ENCODE measurements around the gene PGRMC1. TPM values are rescaled to one million over a fixed set of nuclear protein-coding genes. Genes with fewer than 3 reads are reported as not detected.

The PGRMC1 gene
- total RNA-seq, 3 donors from 2014 or later: 102 to 126 (median 114) TPM

- intact Hi-C loops (cut with DNase I, micrococcal nuclease): no loop called here
- no peak for DNase-seq
These were observed 9.6 kb upstream of the PGRMC1 start for GRCh38 chrX:119226446-119226845.

GRCh38 chrX:119228512-119229252 lies 7.4 kb upstream of the PGRMC1 start:
- no peak for TF ChIP-seq CTCF (IDR thresholded peaks at IDR 0.05)
- Histone ChIP-seq H3K4me3 (no peak overlapping the region), H3K36me3 (ENCODE audit: low read depth) (no peaks in the 10 kb centered on the region), H3K4me1 (ENCODE audit: low read depth) (no peaks in the 10 kb centered on the region), H3K9me3 (no peaks in the 10 kb centered on the region)
- DNase-seq: no peak
- intact Hi-C loops (cut with DNase I, micrococcal nuclease): no loop called here
- no peak for ATAC-seq

More at GRCh38 chrX:119226446-119226845, 9.6 kb upstream of the PGRMC1 start:
- Histone ChIP-seq H3K9me3 (no peaks in the 10 kb centered on the region), H3K4me3 (no peak overlapping the region), H3K36me3 (ENCODE audit: low read depth) (no peaks in the 10 kb centered on the region), H3K4me1 (ENCODE audit: low read depth) (no peaks in the 10 kb centered on the region)
- ATAC-seq: no peak
- no peak for TF ChIP-seq CTCF (IDR thresholded peaks at IDR 0.05)

- Histone ChIP-seq H3K36me3 (ENCODE audit: low read depth) (no peaks in the 10 kb centered on the region), H3K4me1 (ENCODE audit: low read depth) (no peaks in the 10 kb centered on the region), H3K9me3 (no peaks in the 10 kb centered on the region), H3K4me3 (no peak overlapping the region)
- TF ChIP-seq CTCF (IDR thresholded peaks at IDR 0.05): no peak
- intact Hi-C loops (cut with DNase I, micrococcal nuclease): no loop called here
- DNase-seq (no peak), ATAC-seq (no peak)
These were observed 6.9 kb upstream of the PGRMC1 start for GRCh38 chrX:119229253-119229615.

GRCh38 chrX:119230850-119231249 lies 5.2 kb upstream of the PGRMC1 start:
- no peaks in the 10 kb centered on the region for H3K36me3 ChIP-seq (ENCODE audit: low read depth)
- ATAC-seq: no peak
- DNase-seq: no peak
- no peaks in the 10 kb centered on the region for H3K4me1 ChIP-seq (ENCODE audit: low read depth)
- TF ChIP-seq CTCF (IDR thresholded peaks at IDR 0.05): no peak
- no peaks in the 10 kb centered on the region for H3K9me3 ChIP-seq
- H3K4me3 ChIP-seq: no peak overlapping the region
- intact Hi-C loops (cut with DNase I, micrococcal nuclease): no loop called here

GRCh38 chrX:119231936-119232445 lies 4.1 kb upstream of the PGRMC1 start:
- DNase-seq (no peak), ATAC-seq (no peak)
- no peak overlapping the region for H3K4me3 ChIP-seq
- intact Hi-C loops (cut with DNase I, micrococcal nuclease): no loop called here
- H3K9me3 ChIP-seq: no peaks in the 10 kb centered on the region
- H3K36me3 ChIP-seq (ENCODE audit: low read depth): no peaks in the 10 kb centered on the region
- TF ChIP-seq CTCF (IDR thresholded peaks at IDR 0.05): no peak
- H3K4me1 ChIP-seq (ENCODE audit: low read depth): no peaks in the 10 kb centered on the region
